OCI-LY3 (cell line): ENCODE results near the gene COMMD8.

Experiments
- H2AFZ ChIP-seq: fragments of 200-600, 300-600 bp; shearing (Covaris generic); 2 replicates; pipeline ENCODE4 v1.6.0; 2014; ENCODE audit warnings: antibody characterized with exemption, low read depth, low read length
- H3K27ac ChIP-seq: fragments of 200-600, 300-600 bp; sonication (generic); 2 replicates; pipeline ENCODE4 v1.5.1; 2014; ENCODE audit warnings: mild to moderate bottlenecking, low read length, moderate library complexity, mixed read lengths
- H3K27me3 ChIP-seq: fragments of 200-600, 300-600 bp; sonication (generic); 2 replicates; pipeline ENCODE4 v1.6.1; 2014; ENCODE audit warnings: low read depth, low read length, mixed read lengths
- H3K36me3 ChIP-seq: fragments of 200-600, 300-600 bp; sonication (generic); replicated peaks from 2 replicates; pipeline ENCODE3; 2014; ENCODE audit warnings: low read depth, low read length, mixed read lengths
- H3K4me1 ChIP-seq: fragments of 300-600, 200-600 bp; sonication (generic); 2 replicates; pipeline ENCODE4 v1.6.1; 2014; ENCODE audit warnings: low read length, mixed read lengths
- H3K4me2 ChIP-seq: fragments of 200-600, 300-600 bp; sonication (generic); 2 replicates; pipeline ENCODE4 v1.6.1; 2014; ENCODE audit warnings: low read length, mixed read lengths
- H3K4me3 ChIP-seq: fragments of 300-600, 200-600 bp; sonication (generic); 2 replicates; pipeline ENCODE4 v1.5.1; 2014; ENCODE audit warnings: antibody characterized with exemption, mild to moderate bottlenecking, low read length, moderate library complexity
- H3K79me2 ChIP-seq: fragments of 300-600, 200-600 bp; shearing (Covaris generic); 2 replicates; pipeline ENCODE4 v1.6.1; 2014; ENCODE audit warnings: mild to moderate bottlenecking, low read length, mixed read lengths
- H3K9ac ChIP-seq: fragments of 300-600, 200-600 bp; shearing (Covaris generic); 2 replicates; pipeline ENCODE4 v1.6.0; 2014; ENCODE audit warnings: mild to moderate bottlenecking, low read length, moderate library complexity
- H3K9me3 ChIP-seq: fragments of 200-600, 300-600 bp; shearing (Covaris generic); 2 replicates; pipeline ENCODE4 v1.6.1; 2014; ENCODE audit warnings: low read length, mixed read lengths; ENCODE audit not compliant: insufficient read depth
- H4K20me1 ChIP-seq: fragments of 200-600, 300-600 bp; sonication (generic); 2 replicates; pipeline ENCODE4 v1.6.1; 2016; ENCODE audit warnings: low read length, mixed read lengths; ENCODE audit not compliant: insufficient read depth
- EZH2phosphoT487 ChIP-seq: fragments of 200-600 bp; shearing (Covaris generic); IDR thresholded peaks from 2 replicates; pipeline ENCODE4 v1.6.1; 2018; ENCODE audit warnings: antibody characterized with exemption, mixed run types, low read depth
- TF ChIP-seq, protein P1 (sequence below): fragments of 200-600, 300-600 bp; sonication (generic); IDR thresholded peaks from 2 replicates; pipeline ENCODE4 v1.5.1; 2014; ENCODE audit warnings: antibody characterized with exemption, low read length, low read depth

Gene COMMD8

DNA sequence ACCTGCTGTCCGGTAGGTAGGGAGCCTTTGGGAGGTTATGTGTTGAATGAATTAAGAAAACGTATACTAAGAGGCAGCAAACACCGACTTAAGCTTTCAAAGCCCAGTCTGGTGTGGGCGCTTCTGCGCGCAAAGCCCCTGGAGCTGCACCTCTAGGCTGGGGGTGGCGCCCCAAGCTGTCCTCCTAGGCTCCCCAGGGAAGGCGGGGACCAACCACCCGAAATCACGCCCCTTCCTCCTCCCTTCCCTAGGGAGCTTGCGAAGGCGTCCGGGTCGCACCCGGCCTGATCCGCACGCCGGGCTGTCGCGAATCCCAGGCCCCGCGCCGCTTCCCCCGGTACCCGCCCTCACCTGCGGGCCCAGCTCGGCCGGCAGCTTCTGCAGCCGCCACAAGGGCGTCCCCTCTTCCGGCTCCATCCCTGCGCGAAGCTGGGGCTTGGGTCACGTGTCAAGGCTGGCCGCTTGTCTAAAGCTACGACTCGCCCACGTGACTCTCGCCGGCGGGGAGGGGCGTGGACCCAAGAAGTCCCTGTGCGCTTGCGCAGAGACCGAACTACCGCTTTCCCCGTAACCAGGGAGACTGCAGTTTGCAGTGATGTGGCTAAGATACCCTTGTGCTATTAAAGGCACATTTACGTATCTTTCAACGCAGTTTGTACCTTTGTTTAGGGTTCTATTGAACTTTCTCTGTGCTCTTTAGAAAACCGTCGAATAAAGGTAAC is at the start of gene COMMD8:
TSS of gene COMMD8 (minus strand) at position 468 of the 722 bp plus-strand sequence. CDS start at position 417, 51 bp downstream.
- peak within 1 kb of the TSS; percentile 97 for H3K4me3 ChIP-seq
- peak within 1 kb of the TSS; percentile 95 for H3K27ac ChIP-seq
- peaks cover 21% of the 10 kb centered on the region for H3K36me3 ChIP-seq
- H3K4me2 ChIP-seq: peak within 1 kb of the TSS; percentile 90
- peaks cover 42% of the 10 kb centered on the region for H3K4me1 ChIP-seq
- no peaks in the 10 kb centered on the region for H4K20me1 ChIP-seq
- peak within 1 kb of the TSS; percentile 93 for H3K9ac ChIP-seq
- TF ChIP-seq, protein P1, sequence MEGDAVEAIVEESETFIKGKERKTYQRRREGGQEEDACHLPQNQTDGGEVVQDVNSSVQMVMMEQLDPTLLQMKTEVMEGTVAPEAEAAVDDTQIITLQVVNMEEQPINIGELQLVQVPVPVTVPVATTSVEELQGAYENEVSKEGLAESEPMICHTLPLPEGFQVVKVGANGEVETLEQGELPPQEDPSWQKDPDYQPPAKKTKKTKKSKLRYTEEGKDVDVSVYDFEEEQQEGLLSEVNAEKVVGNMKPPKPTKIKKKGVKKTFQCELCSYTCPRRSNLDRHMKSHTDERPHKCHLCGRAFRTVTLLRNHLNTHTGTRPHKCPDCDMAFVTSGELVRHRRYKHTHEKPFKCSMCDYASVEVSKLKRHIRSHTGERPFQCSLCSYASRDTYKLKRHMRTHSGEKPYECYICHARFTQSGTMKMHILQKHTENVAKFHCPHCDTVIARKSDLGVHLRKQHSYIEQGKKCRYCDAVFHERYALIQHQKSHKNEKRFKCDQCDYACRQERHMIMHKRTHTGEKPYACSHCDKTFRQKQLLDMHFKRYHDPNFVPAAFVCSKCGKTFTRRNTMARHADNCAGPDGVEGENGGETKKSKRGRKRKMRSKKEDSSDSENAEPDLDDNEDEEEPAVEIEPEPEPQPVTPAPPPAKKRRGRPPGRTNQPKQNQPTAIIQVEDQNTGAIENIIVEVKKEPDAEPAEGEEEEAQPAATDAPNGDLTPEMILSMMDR: peak; percentile 30; the same call in 1 of the 2 replicates
- TF ChIP-seq EZH2phosphoT487: no peak
- H3K27me3 ChIP-seq: no peaks in the 10 kb centered on the region
- no peaks in the 10 kb centered on the region for H3K9me3 ChIP-seq
- H2AFZ ChIP-seq: peak within 1 kb of the TSS; percentile 85
- peaks cover 18% of the 10 kb centered on the region for H3K79me2 ChIP-seq

DNA sequence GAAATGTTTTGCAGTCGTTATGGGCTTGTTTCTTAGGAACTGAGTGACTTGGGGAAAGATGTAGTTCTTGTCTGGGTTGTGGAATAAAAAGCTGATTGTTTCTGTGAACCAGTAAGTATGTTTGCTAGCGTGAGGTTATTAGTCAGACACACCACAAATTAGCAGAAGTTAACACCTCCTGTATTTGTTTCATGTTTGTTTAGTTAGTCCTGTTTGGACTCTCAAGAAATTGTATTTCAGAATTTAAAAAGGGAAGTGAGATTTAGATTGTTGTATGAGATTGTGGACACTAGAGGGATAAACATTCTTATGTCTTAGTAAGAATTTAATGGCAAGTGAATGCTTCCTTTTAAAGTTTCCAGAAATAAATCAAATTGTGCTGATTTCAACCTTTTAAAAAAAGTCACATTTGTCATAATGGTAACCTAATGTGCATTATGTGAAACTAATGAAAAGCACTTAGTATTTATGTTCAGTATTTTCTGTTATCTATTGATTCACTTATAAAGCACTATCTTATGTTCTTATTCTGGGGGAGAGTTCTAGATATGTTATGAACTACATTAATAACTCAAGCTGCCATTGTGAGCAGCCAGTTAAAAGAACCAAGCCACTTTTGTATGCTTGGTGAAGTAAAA is 47.1 kb upstream of the COMMD8 start:
- peak overlapping the region; percentile 15 for H3K4me2 ChIP-seq
- peaks cover 18% of the 10 kb centered on the region for H3K4me1 ChIP-seq
- no peak for TF ChIP-seq EZH2phosphoT487
- TF ChIP-seq, protein P1: peak; percentile 22; the same call in 1 of the 2 replicates

DNA sequence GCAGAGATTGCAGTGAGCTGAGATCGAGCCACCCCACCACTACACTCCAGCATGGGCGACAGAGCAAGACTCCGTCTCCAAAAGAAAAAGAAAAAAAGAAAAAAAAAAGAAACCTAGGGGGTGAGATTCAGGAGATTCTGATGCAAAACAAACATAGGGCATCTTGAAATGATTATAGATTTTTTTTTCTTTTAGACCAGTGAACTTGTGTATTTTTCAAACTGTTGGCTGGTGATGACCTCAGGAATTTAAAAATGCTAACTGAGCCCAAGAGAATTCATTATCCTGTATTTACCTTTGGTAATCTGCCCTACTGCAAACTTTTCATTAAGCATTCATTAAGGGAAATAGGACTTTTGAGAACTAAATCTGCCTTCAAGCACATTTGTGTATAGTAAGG is 42.2 kb upstream of the COMMD8 start:
- H3K4me3 ChIP-seq: no peak overlapping the region
- H3K36me3 ChIP-seq: no peaks in the 10 kb centered on the region
- H3K27me3 ChIP-seq: peaks cover 11% of the 10 kb centered on the region
- H3K9me3 ChIP-seq: no peaks in the 10 kb centered on the region
- H3K79me2 ChIP-seq: no peaks in the 10 kb centered on the region
- TF ChIP-seq EZH2phosphoT487: no peak
- TF ChIP-seq, protein P1: no peak
- peaks cover 13% of the 10 kb centered on the region for H3K4me1 ChIP-seq
- H3K27ac ChIP-seq: no peak overlapping the region
- H3K9ac ChIP-seq: no peak overlapping the region
- no peak overlapping the region for H2AFZ ChIP-seq
- no peak overlapping the region for H3K4me2 ChIP-seq
- no peaks in the 10 kb centered on the region for H4K20me1 ChIP-seq

More for the DNA sequence above, 47.1 kb upstream of the COMMD8 start:
- Histone ChIP-seq H3K36me3 (no peaks in the 10 kb centered on the region), H3K9ac (no peak overlapping the region), H3K4me3 (no peak overlapping the region), H3K27ac (no peak overlapping the region), H3K79me2 (no peaks in the 10 kb centered on the region), H3K27me3 (peaks cover 19% of the 10 kb centered on the region), H4K20me1 (no peaks in the 10 kb centered on the region), H2AFZ (no peak overlapping the region), H3K9me3 (no peaks in the 10 kb centered on the region)

DNA sequence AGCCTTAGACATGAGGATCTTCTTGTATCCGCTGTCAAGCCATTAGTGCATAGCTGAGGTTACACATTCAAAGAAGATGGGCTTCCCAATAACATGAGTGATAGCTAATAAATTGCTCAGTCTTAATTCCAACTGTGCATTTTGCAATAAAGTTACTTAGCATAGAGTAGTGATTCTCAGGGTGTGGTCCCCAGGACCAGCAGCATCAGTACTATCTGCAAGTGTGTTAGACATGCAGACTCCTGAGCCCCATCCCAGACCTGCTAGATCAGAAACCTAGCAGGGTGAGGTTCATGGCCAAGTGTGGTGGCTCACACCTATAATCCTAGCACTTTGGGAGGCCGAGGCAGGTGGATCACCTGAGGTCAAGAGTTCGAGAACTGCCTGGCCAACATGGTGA is 41.6 kb upstream of the COMMD8 start:
- Histone ChIP-seq H2AFZ (no peak overlapping the region), H3K4me1 (peaks cover 13% of the 10 kb centered on the region), H4K20me1 (no peaks in the 10 kb centered on the region), H3K4me2 (no peak overlapping the region), H3K27me3 (peaks cover 10% of the 10 kb centered on the region), H3K9me3 (no peaks in the 10 kb centered on the region), H3K36me3 (no peaks in the 10 kb centered on the region), H3K79me2 (no peaks in the 10 kb centered on the region), H3K4me3 (no peak overlapping the region), H3K9ac (no peak overlapping the region), H3K27ac (no peak overlapping the region)
- TF ChIP-seq, protein P1: no peak
- TF ChIP-seq EZH2phosphoT487: no peak
